HEK293 (cell line): Measurements from ENCODE around the gene CCDC40.

Experiments used
- BCL11A ChIP-seq: fragments of 450-650 bp; formaldehyde crosslinking; IDR thresholded peaks from 2 replicates; pipeline ENCODE4 v1.5.1; 2016; ENCODE audit warnings: low read depth, missing biosample characterization, missing genetic modification characterization
- CTCF ChIP-seq: fragments of 450-650 bp; formaldehyde crosslinking; IDR thresholded peaks from 2 replicates; pipeline ENCODE4 v1.5.1; 2016; ENCODE audit warnings: missing biosample characterization, missing genetic modification characterization
- GLIS2 ChIP-seq: fragments of 450-650 bp; formaldehyde crosslinking; IDR thresholded peaks from 2 replicates; pipeline ENCODE4 v1.5.1; 2016; ENCODE audit warnings: missing biosample characterization, missing genetic modification characterization
- HOXA7 ChIP-seq: sonication (generic); formaldehyde crosslinking; IDR thresholded peaks from 2 replicates; pipeline ENCODE4 v1.8.1; 2022; ENCODE audit warnings: missing genetic modification reagents, borderline replicate concordance
- KLF8 ChIP-seq: fragments of 450-650 bp; formaldehyde crosslinking; IDR thresholded peaks from 2 replicates; pipeline ENCODE4 v1.5.1; 2016; ENCODE audit warnings: missing biosample characterization, missing genetic modification characterization
- PBX3 ChIP-seq: sonication (generic); formaldehyde crosslinking; IDR thresholded peaks from 2 replicates; pipeline ENCODE4 v1.8.1; 2022; ENCODE audit warnings: mild to moderate bottlenecking, moderate library complexity, missing genetic modification reagents
- REST ChIP-seq: fragments of 450-650 bp; formaldehyde crosslinking; IDR thresholded peaks from 2 replicates; pipeline ENCODE4 v1.5.1; 2016; ENCODE audit warnings: missing biosample characterization, missing genetic modification characterization
- ZFP41 ChIP-seq: fragments of 450-650 bp; formaldehyde crosslinking; IDR thresholded peaks from 2 replicates; pipeline ENCODE4 v1.5.1; 2016; ENCODE audit warnings: missing biosample characterization, missing genetic modification characterization, borderline replicate concordance
- ZNF138 ChIP-seq: fragments of 450-650 bp; formaldehyde crosslinking; IDR thresholded peaks from 2 replicates; pipeline ENCODE4 v1.5.1; 2016; ENCODE audit warnings: missing biosample characterization, missing genetic modification characterization, borderline replicate concordance
- ZNF175 ChIP-seq: fragments of 450-650 bp; formaldehyde crosslinking; IDR thresholded peaks from 2 replicates; pipeline ENCODE4 v1.5.1; 2016; ENCODE audit warnings: missing biosample characterization, missing genetic modification characterization
- ZNF274 ChIP-seq, 2 experiments: fragments of 200-500 bp in 1 of 2; fragments of 450-650 bp in 1 of 2; sonication (Bioruptor generic) in 1 of 2; formaldehyde crosslinking in 1 of 2; IDR thresholded peaks; 2 replicates each; pipeline versions ENCODE4 v1.5.1 to v1.6.1; 2014 to 2016; ENCODE audit warnings: borderline replicate concordance in 1 of 2, inconsistent platforms in 1 of 2, low read length in 1 of 2, missing biosample characterization in 1 of 2, missing genetic modification characterization in 1 of 2

- TF ChIP-seq ZFP41: no peak
- no peak for TF ChIP-seq CTCF (tag by site-specific recombination)
- TF ChIP-seq PBX3 (CRISPR knock-in tag): no peak
- TF ChIP-seq ZNF175 (tag by site-specific recombination): no peak
- TF ChIP-seq REST: no peak
- no peak for TF ChIP-seq GLIS2 (tag by site-specific recombination)
- TF ChIP-seq BCL11A (tag by site-specific recombination): no peak
- TF ChIP-seq ZNF138: no peak
- TF ChIP-seq KLF8 (tag by site-specific recombination): no peak
- TF ChIP-seq HOXA7 (CRISPR knock-in tag): no peak
- TF ChIP-seq ZNF274 (IDR thresholded peaks at IDR 0.05; ENCODE audit: low read length): no peak
- TF ChIP-seq ZNF274 (tag by site-specific recombination; IDR thresholded peaks at IDR 0.05; ENCODE audit: borderline replicate concordance): no peak
These were observed 8.4 kb upstream of the CCDC40 start for GRCh38 chr17:80028030-80028429.
